ENCODE measurements around the gene ZDBF2.
"Not testable (repeated sequence)": the region's sequence is repeated elsewhere in the genome, so short reads cannot be mapped to it uniquely, and the experiment has no call there.

ZDBF2 gene
- total RNA-seq = 47.8 to 74.8 reads per million in 2 donors

DNA sequence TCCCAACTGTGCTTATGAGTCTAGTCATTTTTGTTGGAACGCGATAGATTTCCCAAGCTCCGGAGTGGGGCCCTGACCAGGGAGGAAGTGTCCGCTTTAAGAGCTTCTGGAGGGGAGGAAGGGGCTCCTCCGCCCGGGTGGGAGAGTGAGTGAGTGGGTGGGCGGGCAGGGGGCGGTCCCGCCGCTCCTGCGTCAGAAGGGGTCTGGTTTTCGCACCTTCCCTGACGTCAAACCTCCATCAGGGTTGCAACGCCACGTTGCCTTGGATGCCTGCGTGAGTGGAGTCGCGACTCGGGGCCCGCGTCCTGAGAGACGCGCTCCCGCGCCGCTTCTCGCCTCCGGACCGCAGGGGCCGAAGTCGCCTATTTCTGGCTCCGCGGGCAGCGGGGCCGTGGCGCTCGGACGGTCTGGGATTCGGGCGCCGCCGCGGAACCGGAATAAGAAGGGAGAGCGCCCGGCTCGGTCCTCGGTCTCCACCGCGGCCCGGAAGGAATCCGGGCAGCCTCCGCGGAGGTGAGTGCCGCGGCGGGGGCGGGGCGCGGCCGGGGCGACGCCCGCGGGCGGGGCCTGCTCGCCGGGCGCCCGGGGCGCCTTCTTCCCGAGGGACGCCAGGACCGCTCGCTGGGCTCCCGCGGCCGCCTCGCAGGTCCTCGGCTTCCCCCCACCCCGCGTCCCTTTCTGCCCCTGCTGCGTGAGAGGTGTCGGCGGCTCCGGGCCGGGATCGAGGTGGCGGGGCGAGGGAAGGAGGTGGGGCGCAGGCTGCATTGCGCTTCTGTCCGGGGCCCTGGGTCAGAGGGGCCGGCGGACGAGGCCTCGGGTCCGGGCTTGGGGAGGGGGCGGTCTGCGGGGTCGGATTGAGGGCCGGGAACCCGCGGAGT lies at the start of gene ZDBF2:
Gene ZDBF2, plus strand, starts transcription at position 230 of the 878 bp plus-strand sequence. CDS start 7,187 bp downstream, outside the sequence.
- DNase-seq = peak; percentile 21

DNA sequence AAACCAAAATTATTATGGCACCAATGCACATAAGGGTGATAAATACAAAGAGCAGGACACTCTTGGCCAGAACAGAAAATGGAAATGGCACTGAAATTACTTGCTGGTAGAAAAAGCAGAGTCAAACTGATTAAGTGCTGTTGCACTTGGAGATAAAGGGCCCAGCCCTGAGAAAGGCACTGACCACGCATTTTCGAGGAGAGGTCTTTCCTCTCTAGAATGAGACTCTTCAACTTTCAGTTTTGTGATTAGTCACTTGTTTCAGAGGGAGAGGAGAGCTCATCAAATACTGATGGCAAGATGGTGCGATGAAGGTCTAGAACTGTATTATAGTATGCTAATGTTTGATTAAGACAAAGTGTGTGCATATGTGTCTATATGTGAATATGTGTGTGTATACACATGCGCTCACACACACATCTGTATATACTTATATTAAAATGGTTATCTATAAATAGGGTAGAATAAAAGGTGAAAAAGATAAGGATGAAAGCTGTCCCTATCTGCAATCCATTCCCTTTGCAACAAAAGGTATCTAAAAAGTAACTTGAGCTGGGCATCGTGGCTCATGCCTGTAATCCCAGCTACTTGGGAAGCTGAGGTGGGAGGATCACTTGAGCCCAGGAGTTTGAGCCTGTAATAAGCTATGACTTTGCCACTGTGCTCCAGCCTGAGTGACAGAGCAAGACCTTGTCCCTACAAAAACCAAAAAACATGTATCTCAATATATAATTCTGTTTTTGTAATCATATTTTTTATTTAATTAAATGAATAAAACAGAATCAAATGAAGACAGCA lies 48.8 kb upstream of the ZDBF2 start:
- no peak for DNase-seq

DNA sequence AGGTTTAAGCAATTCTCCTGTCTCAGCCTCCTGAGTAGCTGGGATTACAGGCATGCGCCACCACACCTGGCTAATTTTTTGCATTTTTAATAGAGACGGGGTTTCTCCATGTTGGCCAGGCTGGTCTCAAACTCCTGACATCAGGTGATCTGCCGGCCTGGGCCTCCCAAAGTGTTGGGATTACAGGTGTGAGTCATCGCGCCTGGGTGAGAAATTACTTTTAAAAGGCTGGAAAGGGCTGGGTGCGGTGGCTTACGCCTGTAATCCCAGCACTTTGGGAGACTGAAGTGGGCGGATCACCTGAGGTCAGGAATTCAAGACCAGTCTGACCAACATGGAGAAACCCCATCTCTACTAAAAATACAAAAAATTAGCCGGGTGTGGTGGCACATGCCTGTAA lies 45.8 kb upstream of the ZDBF2 start:
- not testable (repeated sequence) for DNase-seq

DNA sequence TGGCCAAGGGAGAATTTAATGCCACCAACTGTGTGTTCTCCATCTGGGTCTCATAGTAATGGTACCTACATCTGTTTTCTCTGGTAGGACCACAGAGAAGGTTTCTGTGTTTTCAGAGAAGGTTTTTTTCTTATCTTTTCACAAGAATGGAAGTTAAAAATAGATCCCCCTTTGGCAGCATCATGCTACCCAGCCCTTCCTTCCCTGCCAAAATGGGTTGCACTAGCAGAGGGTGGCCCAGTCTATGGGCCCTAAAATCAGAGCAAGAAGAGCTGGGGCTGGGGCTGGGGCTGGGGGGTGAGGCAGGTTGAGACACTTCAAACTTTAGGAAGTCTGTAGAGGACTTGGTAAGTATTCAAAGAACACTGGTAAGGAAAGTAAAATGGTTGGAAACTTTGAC lies 44.8 kb upstream of the ZDBF2 start:
- DNase-seq = no peak

DNA sequence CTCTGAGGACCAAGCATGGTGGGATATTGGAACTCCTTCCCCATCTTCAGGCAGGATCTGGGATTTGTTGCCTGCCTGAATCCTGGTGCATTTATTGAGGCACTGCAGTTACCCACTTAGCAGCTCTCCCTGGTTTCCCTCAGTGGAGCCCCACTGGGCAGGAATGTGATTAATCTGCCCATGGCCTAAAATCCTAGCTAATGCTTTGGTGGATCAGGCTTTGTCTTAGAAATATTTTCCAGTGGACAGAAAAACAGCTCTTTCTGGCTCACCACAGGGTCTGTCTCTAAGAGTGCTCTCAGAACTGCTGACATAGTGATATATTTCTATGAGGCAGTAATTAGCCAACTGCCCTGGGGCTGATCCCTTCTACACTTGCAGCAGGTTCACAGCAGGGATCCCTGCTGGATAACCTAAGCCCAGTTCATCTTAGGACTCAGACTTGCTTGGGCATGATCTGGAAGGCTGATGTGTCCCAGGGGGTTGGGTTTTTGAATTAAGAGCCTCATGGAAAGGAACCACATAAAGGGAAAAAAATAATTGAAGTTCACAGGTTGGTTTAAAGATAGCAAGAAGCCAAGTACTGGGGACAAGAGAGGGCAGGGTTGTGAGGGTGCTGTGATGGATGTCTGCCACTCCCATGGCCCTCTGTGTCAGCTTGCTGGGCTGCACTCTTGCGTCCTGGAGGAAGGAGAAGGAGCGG lies 44.3 kb upstream of the ZDBF2 start:
- DNase-seq = no peak

DNA sequence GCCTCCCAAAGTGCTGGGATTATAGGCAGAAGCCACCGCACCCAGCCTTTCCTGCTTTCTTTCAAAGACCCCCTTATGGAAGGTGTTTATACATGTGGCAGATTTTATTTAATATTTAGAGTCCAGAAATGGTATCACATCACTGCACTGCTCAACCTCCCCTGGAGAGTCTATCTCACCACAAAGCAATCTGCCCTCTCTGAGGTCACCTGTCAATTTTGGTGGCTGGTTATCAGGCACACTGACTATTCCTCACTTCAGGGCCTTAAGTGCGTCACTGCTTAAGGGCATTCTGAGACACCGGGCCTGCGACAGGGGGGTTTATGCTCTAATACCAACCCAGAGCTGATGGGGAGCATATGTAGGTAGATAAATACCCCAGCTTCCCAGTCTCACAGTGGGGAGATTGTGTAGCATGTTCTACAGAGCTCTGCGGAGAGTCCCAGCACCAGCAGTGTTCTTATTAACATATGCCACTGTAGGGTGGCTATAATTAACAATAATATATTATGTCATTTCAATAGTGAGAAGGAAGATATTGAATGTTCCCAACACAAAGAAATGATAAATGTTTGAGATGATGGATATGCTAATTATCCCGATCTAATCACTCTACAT lies 42.7 kb upstream of the ZDBF2 start:
- no peak for DNase-seq

DNA sequence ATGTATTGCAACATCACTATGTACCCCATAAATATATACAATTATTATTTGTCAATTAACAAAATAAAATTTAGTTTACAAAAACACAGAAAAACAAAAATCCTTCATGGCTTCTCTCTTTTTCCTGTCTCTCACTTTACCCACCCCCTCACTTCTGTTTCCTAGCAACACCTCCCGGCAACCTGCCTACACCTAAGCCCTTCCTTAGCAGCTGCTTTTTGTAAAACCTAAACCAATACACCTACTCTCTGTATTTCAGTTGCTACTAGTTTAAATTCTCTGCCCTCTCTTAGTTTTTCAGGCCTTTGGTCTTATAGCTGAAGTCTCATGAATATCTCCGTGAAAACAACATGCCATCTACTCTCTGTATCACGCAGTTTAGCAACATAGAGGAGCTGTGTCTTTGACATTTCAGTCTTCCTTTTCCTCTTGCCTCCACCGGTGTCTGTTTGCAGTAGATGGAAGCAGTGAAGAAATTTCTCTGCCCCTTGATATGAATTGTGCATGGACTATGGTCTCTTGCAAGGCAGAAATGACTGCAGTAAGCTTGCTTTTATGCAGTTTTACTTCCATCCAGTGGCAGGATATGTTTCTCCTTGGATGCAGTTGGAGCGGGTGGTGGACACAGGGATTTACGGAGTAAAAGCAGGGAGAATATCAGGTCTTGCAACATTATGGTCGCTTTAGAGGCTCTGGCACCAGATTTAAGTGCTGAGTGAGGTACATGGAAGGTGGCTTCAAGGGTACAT lies 42.0 kb upstream of the ZDBF2 start:
- no peak for DNase-seq

DNA sequence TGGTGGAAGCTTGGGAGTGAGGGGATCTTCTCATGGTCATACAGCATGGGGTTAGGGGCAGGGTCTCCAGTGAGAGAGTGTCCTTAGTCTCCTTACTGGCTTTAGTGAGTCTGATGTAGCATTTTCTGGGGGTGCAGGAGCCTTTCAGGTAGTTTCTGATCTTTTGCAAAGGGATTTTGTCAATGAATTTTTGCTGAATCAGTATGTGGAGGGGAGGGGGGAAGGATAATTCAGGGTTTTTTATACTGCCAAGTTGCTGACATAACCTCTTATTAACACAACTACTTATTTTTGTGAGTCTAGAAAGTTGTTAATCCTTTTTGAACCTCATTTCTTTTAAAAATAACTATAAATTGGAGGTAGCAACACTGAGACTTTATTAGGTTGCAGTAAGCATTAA lies 35.3 kb upstream of the ZDBF2 start:
- no peak for DNase-seq

DNA sequence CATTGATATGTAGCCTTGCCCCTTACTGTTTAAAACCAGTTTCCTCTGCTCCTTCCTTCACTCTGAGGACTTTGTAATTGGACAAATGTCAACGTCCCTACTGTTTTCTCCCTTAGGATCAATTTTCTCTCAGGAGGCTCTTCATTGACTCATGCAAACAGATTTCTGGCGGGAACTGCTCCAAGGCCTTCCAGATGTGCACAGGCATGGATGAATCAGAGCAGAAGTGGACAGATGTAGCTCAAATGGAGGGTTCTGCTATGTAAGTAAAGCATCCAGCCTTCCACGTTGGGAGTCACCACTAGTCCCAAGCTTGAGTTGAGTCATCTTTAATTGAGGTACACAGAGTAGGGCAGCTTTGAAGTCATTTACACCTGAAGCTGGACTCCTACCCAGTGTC lies 34.1 kb upstream of the ZDBF2 start:
- DNase-seq = no peak

DNA sequence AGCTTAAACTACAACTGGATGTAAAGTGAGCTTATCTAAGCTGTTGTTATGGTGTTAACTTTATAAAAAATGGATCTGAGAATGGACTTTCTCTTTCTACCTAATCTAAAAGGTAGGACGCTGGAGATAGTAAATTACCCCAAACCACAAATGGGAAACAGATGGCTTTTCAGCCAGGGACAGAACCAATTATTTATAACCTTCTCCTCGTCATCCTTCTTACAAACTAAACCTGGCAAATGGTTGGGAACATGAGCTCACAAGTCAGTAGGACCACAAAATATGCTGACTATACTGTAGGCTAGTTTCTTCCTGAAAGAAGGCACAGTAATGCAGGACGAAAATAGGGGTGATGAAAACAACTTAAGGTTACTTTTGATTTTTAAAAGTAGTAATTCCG lies 32.7 kb upstream of the ZDBF2 start:
- DNase-seq = no peak

DNA sequence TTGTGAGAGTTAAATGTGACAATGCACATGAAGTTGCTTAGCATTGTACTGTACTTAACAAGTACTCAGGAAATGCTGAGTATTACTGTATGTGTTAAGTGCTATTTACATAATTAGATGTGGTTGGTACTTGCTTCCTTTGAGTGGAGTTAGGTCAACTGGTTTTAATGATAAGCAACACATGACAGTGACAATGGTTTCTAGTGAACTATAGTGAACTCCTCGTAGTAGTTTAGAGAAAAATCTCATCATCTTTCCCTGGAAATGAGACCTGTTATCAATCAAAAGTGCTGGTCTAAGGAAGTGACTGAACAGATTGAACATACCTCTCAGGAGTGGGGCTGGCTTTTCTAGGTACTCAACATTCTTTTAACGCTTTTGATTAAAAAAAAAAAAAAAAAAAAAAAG lies 29.2 kb upstream of the ZDBF2 start:
- DNase-seq = no peak

DNA sequence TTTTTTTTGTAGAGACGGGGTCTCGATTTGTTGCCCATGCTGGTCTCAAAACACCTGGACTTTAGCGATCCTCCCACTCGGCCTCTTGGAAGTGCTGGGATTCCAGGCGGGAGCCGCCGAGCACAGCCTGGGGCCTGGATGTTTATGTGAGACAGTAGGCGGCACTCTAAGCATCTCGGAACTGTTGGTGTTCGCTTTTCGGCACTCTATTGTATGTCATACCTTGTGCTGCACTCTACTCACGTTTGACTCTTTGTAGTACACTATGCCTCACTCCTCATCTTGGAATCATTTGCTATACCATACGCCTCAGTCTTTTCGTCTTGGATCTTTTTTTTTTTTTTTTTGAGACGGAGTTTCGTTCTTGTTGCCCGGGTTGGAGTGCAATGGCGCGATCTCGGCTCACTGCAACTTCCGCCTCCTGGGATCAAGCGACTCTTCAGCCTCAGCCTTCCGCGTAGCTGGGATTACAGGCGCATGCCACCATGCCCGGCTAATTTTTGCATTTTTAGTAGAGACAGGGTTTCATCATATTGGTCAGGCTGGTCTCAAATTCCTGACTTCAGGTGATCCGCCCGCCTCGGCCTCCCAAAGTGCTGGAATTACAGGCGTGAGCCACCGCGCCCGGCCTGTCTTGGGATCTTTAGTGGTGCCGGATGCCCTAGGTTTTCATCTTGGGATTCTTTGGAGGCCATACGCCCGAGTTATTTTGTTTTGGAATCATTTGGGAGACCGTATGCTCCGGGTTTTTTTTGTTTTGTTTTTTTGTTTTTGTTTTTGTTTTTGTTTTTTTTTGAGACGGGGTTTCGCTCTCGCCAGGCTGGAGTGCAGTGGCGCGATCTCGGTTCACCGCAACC lies 24.2 kb upstream of the ZDBF2 start:
- DNase-seq = no peak

DNA sequence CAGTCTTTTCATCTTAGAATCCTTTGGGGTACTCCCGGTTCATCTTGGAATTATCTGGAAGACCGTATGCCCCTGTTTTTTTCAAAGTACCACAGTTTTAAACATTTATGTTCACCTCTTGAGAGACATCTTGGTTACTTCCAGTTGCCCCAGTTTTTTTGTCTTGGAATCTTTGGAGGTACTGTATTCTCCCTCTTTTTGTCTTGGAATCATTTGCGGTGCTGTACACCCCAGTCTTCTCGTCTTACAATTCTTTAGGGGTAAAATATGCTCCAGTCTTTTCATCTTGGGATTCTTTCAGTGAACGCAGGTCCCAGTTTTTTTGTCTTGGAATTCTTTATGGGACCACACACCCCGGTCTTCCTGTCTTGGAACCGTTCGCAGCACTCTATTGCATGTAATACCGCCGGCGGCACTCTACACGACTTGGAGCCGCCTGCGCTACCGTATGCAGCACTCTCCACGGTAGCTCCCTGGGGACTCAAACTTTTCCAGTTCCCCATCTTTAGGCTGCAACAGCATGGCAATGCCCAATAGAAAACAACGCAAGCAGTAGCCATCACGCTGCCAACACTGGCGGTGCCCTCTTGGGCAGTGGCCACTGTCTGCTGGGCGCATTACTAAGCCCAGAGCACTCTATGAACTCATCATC lies 21.2 kb upstream of the ZDBF2 start:
- DNase-seq = no peak

DNA sequence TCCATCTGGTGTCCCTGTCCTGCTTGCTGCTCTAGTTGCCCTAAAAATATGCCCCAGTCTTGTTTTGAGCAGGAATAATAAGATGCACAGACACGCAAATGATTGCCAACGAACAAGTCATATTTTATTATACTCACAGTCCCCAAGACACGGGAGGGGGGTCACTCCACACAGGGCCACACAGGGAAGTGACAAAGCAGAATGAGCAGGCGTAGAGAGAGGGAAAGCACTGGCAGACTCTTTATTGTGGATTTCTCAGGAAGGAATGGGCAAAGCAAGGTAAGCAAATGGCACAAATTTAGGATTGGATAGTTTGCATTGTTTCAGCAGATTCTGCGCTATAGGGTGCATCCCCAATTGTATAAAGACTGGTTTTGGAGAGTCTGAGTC lies 20.7 kb upstream of the ZDBF2 start:
- no peak for DNase-seq

DNA sequence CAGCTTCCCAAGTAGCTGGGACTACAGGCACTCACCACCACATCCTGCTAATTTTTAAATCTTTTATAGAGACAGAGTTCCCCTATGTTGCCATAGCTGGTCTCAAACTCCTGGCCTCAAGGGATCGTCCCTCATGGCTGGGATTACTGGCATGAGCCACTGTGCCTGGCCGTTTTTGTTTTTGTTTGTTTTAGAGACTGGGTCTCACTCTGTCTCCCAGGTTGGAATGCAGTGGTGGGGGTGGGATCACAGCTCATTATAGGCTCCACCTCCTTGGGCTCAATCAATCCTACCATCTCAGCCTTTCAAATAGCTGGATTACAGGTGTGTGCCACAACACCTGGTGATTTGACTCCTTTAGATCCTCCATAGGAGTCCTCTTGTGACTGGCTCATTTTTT lies 19.5 kb upstream of the ZDBF2 start:
- DNase-seq = no peak

DNA sequence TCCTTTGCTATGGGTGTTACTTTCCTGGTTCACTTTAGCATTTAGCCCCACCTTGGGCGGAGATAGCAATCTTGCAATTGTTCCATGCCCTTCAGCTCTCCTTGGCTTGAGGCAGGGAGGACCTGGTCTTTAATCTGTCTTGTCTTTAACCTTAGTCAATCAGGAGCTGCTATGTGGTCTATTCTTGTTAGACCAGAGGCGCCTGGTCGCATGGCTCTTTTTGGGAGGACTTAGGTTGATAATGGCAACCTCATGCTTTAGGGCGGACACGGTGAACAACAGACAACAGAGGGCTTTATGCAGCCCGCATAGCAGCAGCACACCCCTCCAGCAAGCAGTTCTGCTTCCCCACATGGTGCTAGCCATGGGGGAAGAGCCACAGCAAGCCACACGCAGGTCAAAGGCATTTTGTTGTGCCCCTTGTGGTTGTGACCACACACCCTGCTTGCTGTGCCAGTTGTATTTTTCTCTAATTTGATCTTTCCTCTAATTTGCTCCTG lies 17.7 kb upstream of the ZDBF2 start:
- no peak for DNase-seq

DNA sequence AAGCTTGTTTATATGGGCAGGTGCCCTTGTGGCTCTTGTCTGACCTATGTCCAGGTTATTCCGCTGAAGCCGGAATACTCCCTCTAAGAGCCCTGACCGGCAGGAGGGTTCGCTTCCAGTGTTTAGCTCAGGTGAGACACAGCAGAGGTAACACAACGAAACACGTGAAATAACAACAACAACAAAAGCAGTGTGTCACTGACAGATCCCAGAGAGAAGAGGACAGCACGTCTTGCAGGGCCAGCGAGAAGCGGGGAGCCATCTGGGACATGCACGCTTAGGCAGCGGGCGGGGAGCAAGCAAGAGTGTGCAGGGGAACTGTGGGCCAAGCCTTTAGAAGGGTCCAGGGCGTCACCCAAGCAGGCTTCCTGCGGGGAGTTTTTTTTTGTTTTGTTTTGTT lies 17.1 kb upstream of the ZDBF2 start:
- no peak for DNase-seq

DNA sequence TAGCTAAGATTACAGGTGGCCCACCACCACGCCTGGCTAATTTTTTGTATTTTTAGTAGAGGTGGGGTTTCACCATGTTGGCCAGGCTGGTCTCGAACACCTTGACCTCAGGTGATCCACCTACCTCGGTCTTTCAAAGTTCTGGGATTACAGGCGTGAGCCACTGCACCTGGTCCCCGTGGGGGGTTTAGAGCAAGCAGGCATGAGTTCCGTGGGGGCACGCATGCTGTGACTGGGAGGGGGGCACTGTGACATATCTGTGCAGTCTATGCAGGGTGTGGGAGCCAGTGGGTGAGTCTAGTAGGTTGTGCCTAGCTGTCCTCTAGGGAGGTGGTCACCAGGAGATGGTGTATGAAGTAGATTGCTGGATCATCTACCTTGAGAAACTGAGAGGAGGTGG lies 16.6 kb upstream of the ZDBF2 start:
- no peak for DNase-seq

DNA sequence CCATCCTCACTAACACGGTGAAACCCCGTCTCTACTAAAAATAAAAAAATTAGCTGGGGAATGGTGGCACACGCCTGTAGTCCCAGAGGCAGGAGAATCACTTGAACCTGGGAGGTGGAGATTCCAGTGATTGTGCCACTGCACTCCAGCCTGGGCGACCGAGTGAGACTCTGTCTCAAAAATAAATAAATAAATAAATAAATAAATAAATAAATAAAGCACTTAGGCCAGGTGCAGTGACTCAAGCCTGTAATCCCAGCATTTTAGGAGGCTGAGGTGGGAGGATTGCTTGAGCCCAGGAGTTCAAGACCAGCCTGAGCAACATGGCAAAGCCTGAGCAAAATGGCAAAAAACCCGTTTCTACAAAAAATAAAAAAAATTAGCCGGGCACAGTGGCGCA lies 15.8 kb upstream of the ZDBF2 start:
- DNase-seq = not testable (repeated sequence)
